HG03196 (cell line): ENCODE data around the gene UNC5CL.

Experiments used
- ATAC-seq: cut with Tn5 transposase; IDR thresholded peaks from one replicate; pipeline ENCODE4 v1.9.1; 2021; ENCODE audit not compliant: unreplicated experiment

The UNC5CL gene

GRCh38 chr6:41063884-41064285 lies 24.9 kb upstream of the UNC5CL start:
- ATAC-seq = no peak

GRCh38 chr6:41062056-41062455 lies 23.0 kb upstream of the UNC5CL start:
- no peak for ATAC-seq

- no peak for ATAC-seq
Measured at GRCh38 chr6:41061196-41061726, 22.2 kb upstream of the UNC5CL start.

GRCh38 chr6:41059556-41059955 lies 20.5 kb upstream of the UNC5CL start:
- ATAC-seq = no peak

- ATAC-seq = no peak
Measured at GRCh38 chr6:41058783-41059181, 19.8 kb upstream of the UNC5CL start.

- ATAC-seq = no peak
Measured at GRCh38 chr6:41056768-41057490, 17.9 kb upstream of the UNC5CL start.

GRCh38 chr6:41055149-41055548 lies 16.1 kb upstream of the UNC5CL start:
- ATAC-seq = no peak

GRCh38 chr6:41054511-41054910 lies 15.5 kb upstream of the UNC5CL start:
- ATAC-seq = no peak

GRCh38 chr6:41053041-41053440 lies 14.0 kb upstream of the UNC5CL start, which contains the start of gene APOBEC2:
Gene APOBEC2, plus strand, starts transcription at chr6:41053202. Its CDS starts 146 bp downstream, at chr6:41053348.
- ATAC-seq = no peak

- no peak for ATAC-seq
Measured at GRCh38 chr6:41051873-41052272, 12.9 kb upstream of the UNC5CL start.

- ATAC-seq = no peak
Measured at GRCh38 chr6:41050536-41050935, 11.5 kb upstream of the UNC5CL start.

- ATAC-seq = no peak
Measured at GRCh38 chr6:41049955-41050354, 10.9 kb upstream of the UNC5CL start.

- ATAC-seq = no peak
Measured at GRCh38 chr6:41049521-41049920, 10.5 kb upstream of the UNC5CL start.

- ATAC-seq = no peak
Measured at GRCh38 chr6:41047745-41048732, 9.0 kb upstream of the UNC5CL start.

- ATAC-seq = no peak
Measured at GRCh38 chr6:41047306-41047705, 8.3 kb upstream of the UNC5CL start.

- ATAC-seq = no peak
Measured at GRCh38 chr6:41046084-41046483, 7.1 kb upstream of the UNC5CL start.

- no peak for ATAC-seq
Measured at GRCh38 chr6:41045664-41046063, 6.6 kb upstream of the UNC5CL start.

GRCh38 chr6:41043151-41043550 lies 4.1 kb upstream of the UNC5CL start:
- ATAC-seq = no peak

GRCh38 chr6:41042226-41043055 lies 3.4 kb upstream of the UNC5CL start, which contains the start of gene TSPO2:
Gene TSPO2, plus strand, starts transcription at chr6:41042467. Its CDS starts 519 bp downstream, at chr6:41042986.
- no peak for ATAC-seq

GRCh38 chr6:41040940-41041536 lies 2.0 kb upstream of the UNC5CL start:
- no peak for ATAC-seq
